Left renal cortex interstitium (tissue), 4 donors: ENCODE measurements around the gene CLEC9A. TPM values are rescaled to one million over a fixed set of nuclear protein-coding genes. Genes with fewer than 3 reads are reported as not detected.

ENCODE experiments used
- DNase-seq, 4 donors: peaks; one replicate each; pipeline ENCODE4 v3.0.0-alpha.2; 2013; ENCODE audit warnings: low read depth in 4 of 4, low spot score in 2 of 4, missing footprints in 1 of 4
- polyA plus RNA-seq, 4 donors: library from polyadenylated mRNA; unstranded; fragments of 120-200 nt; gene quantifications; one replicate each; pipeline ENCODE4 v1.2.1, GENCODE V29; 2013; ENCODE audit not compliant: insufficient read length in 4 of 4

The CLEC9A gene
- polyA plus RNA-seq, 4 donors: 0.25 to 0.56 (median 0.54) TPM

GRCh38 chr12:10101648-10102220 is 71.3 kb downstream of the CLEC9A start:
- no peak for DNase-seq

DNA sequence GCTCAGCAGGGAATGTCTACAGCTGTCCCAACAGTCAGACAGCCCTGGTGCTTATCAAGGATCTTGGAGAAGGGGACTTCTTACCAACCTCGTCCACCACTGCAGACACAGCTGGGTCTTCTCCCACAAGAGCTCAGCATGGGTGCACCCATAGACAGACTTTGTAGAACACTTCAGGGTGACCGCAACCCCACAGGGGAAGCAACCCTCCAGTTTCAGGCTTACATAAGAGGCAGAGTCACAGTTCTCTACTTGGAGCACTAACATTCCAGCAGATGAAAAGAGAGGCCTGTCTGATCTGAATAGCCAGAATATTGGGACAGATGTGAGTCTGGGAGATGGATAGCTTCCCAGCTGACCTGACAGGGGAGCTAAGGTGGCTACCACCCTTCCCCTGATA is 71.8 kb downstream of the CLEC9A start:
- DNase-seq: no peak

DNA sequence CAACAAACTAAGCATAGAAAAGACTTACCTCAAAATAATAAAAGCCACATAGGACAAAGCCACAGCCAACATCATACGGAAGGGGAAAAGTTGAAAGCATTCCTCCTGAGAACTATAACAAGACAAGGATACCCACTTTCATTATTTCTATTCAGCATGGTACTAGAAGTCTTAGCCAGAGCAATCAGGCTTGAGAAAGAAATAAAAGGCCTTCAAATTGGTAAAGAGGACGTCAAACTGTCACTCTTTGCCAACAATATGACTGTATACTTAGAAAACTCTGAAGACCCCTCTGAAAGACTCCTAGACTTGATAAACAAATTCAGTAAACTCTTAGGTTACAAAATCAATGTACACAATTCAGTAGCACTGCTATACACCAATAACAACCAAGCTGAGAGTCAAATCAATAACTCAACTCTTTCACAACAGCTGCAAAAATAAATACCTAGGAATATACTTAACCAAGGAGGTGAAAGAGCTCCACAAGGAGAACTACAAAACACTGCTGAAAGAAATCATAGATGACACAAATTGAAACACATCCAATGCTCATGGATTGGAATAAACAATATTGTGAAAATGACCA is 79.9 kb downstream of the CLEC9A start:
- DNase-seq: no peak

GRCh38 chr12:10111451-10111850 is 81.0 kb downstream of the CLEC9A start:
- no peak for DNase-seq

DNA sequence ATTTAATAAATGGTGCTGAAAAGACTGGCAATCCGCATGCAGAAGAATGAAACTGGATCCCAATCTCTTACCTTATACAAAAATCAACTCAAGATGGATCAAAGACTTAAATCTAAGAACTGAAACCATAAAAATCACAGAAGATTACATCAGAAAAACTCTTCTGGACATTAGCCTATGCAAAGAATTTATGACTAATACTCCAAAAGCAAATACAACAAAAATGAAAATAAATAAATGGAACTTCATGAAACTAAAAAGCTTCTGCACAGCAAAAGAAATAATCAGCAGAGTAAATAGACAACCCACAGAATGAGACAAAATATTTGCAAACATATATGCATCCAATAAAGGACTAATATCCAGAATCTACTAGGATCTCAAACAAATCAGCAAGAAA is 82.6 kb downstream of the CLEC9A start:
- DNase-seq: no peak

- DNase-seq: no peak
Measured at GRCh38 chr12:10113920-10114319, 83.4 kb downstream of the CLEC9A start.

GRCh38 chr12:10115311-10115710 is 84.8 kb downstream of the CLEC9A start:
- no peak for DNase-seq

Other genes with a start within 250 kb of the CLEC9A start
- 1 to 10 TPM in 1 of 4 donors, under 1 TPM in 3; 0.66 to 1.5 (median 0.72) TPM for gene KLRF1, start 203.2 kb upstream of the CLEC9A start, polyA plus RNA-seq
- 1 to 10 TPM; 2.5 to 4.2 (median 3.0) TPM for gene CLEC2B, start 161.3 kb upstream of the CLEC9A start, polyA plus RNA-seq
- not detected for gene KLRF2, start 149.2 kb upstream of the CLEC9A start, polyA plus RNA-seq
- gene CLEC2A, start 98.3 kb upstream of the CLEC9A start, polyA plus RNA-seq: not detected
- gene CLEC12A, start 59.3 kb upstream of the CLEC9A start, polyA plus RNA-seq: under 1 TPM; 0.71 to 0.85 (median 0.82) TPM
- 1 to 10 TPM in 3 of 4 donors, under 1 TPM in 1; 0.87 to 2.0 (median 1.3) TPM for gene CLEC1B, start 31.6 kb upstream of the CLEC9A start, polyA plus RNA-seq
- gene CLEC12B, start 20.1 kb upstream of the CLEC9A start, polyA plus RNA-seq: under 1 TPM in 1 of 4 donors, not detected in 3; 0.08 TPM
- 1 to 10 TPM; 2.7 to 4.0 (median 3.2) TPM for gene CLEC1A, start 68.3 kb downstream of the CLEC9A start, polyA plus RNA-seq
- gene CLEC7A, start 99.5 kb downstream of the CLEC9A start, polyA plus RNA-seq: 1 to 10 TPM; 1.4 to 3.6 (median 2.4) TPM
- gene OLR1, start 141.4 kb downstream of the CLEC9A start, polyA plus RNA-seq: 1 to 10 TPM in 3 of 4 donors, under 1 TPM in 1; 0.46 to 2.7 (median 1.1) TPM
- gene TMEM52B, start 148.3 kb downstream of the CLEC9A start, polyA plus RNA-seq: 100 to 1,000 TPM; 134 to 169 (median 165) TPM
- 10 to 100 TPM; 54.4 to 88.9 (median 75.0) TPM for gene GABARAPL1, start 182.2 kb downstream of the CLEC9A start, polyA plus RNA-seq